ENCODE data around the gene HOXD10.

Gene HOXD10

DNA sequence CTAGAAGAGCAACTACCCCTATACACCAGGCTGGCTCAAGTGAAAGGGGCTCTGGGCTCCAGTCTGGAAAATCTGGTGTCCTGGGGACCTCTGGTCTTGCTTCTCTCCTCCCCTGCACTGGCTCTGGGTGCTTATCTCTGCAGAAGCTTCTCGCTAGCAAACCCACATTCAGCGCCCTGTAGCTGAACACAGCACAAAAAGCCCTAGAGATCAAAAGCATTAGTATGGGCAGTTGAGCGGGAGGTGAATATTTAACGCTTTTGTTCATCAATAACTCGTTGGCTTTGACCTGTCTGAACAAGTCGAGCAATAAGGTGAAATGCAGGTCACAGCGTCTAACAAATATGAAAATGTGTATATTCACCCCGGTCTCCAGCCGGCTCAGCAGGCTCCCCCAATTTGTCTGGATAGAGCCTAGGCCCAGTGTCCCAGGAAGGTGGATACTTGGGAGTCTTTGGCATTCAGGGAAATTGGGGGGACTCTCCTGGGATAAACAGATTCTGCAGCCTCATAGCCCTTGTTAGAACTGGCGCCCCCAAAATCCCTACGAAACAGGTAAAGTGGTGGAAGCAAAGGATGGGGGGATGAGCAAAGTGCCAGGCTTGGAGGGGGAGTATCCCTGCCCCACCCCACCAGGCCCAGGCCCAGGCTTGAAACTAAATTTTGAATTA lies 32.3 kb downstream of the HOXD10 start (continued):
- TF ChIP-seq, protein P1, sequence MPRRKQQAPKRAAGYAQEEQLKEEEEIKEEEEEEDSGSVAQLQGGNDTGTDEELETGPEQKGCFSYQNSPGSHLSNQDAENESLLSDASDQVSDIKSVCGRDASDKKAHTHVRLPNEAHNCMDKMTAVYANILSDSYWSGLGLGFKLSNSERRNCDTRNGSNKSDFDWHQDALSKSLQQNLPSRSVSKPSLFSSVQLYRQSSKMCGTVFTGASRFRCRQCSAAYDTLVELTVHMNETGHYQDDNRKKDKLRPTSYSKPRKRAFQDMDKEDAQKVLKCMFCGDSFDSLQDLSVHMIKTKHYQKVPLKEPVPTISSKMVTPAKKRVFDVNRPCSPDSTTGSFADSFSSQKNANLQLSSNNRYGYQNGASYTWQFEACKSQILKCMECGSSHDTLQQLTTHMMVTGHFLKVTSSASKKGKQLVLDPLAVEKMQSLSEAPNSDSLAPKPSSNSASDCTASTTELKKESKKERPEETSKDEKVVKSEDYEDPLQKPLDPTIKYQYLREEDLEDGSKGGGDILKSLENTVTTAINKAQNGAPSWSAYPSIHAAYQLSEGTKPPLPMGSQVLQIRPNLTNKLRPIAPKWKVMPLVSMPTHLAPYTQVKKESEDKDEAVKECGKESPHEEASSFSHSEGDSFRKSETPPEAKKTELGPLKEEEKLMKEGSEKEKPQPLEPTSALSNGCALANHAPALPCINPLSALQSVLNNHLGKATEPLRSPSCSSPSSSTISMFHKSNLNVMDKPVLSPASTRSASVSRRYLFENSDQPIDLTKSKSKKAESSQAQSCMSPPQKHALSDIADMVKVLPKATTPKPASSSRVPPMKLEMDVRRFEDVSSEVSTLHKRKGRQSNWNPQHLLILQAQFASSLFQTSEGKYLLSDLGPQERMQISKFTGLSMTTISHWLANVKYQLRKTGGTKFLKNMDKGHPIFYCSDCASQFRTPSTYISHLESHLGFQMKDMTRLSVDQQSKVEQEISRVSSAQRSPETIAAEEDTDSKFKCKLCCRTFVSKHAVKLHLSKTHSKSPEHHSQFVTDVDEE (CRISPR knock-in tag; IDR thresholded peaks at IDR 0.05): no peak

DNA sequence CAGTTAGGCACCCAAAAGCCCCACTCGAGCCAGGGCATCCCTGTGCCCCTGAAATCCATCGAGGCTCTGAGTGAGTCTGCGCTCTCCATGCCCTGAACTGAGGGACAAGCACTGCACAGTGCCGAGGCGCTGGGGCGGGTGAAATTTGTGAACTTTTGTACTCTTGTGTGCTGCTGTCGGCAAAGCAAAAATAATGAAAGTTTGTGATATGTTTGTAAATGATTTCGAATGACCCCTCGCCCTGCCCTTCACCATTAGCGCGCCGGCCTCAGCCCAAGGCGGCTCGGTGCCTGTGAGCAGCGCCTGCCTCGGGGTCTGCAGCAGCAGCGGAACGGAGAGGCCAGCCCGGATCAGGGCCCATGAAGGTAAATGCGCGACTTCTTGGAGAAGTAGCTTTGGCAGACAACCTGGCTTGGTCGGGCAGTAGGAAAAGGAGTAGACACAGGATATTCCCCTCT lies 32.9 kb downstream of the HOXD10 start:
- no peak for ATAC-seq

DNA sequence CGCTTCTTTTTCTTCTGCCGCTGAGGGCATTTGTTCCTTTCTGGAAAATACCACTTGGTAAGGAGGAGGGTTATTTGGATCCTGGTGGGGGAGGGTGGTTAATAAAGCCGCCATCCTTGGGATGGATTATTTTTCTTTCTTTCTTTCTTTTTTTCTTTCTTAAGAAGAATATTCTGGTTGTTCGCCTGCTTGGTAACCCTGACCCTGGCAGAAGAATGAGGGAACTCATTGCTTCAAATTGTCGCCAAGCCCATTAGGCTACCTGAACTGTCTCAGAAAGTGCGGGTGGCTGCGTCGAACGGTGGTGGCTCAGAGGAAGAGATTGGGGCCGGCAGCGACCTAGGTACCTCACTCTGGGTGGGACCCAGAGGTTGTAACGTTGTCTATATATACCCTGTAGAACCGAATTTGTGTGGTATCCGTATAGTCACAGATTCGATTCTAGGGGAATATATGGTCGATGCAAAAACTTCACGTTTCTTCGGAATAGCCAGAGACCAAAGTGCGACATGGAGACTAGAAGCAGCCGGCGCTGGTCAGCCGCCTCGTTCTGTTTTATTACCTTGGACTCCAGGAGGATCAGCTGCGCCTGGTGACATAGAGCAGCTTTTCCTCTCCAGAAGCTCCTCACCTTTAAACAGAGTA lies 33.5 kb downstream of the HOXD10 start:
- TF ChIP-seq GLIS3 (CRISPR knock-in tag; IDR thresholded peaks at IDR 0.05): no peak
- no peak for TF ChIP-seq ZFP30 (CRISPR knock-in tag; IDR thresholded peaks at IDR 0.05)
- TF ChIP-seq CSDC2 (CRISPR knock-in tag; IDR thresholded peaks at IDR 0.05): no peak
- no peak for TF ChIP-seq ESRRG (CRISPR knock-in tag; IDR thresholded peaks at IDR 0.05)
- TF ChIP-seq TOX (CRISPR knock-in tag; IDR thresholded peaks at IDR 0.05; ENCODE audit: borderline replicate concordance): no peak
- TF ChIP-seq BACH2 (CRISPR knock-in tag; IDR thresholded peaks at IDR 0.05; ENCODE audit: borderline replicate concordance): no peak
- no peak for TF ChIP-seq ZNF565 (CRISPR knock-in tag; conservative IDR thresholded peaks at IDR 0.05; ENCODE audit: low read depth)
- TF ChIP-seq, protein P2, sequence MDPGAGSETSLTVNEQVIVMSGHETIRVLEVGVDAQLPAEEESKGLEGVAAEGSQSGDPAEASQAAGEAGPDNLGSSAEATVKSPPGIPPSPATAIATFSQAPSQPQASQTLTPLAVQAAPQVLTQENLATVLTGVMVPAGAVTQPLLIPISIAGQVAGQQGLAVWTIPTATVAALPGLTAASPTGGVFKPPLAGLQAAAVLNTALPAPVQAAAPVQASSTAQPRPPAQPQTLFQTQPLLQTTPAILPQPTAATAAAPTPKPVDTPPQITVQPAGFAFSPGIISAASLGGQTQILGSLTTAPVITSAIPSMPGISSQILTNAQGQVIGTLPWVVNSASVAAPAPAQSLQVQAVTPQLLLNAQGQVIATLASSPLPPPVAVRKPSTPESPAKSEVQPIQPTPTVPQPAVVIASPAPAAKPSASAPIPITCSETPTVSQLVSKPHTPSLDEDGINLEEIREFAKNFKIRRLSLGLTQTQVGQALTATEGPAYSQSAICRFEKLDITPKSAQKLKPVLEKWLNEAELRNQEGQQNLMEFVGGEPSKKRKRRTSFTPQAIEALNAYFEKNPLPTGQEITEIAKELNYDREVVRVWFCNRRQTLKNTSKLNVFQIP (CRISPR knock-in tag; IDR thresholded peaks at IDR 0.05; ENCODE audit: borderline replicate concordance, low read depth): no peak
- no peak for TF ChIP-seq RARB (CRISPR knock-in tag; IDR thresholded peaks at IDR 0.05)
- no peak for TF ChIP-seq OSR1 (CRISPR knock-in tag; IDR thresholded peaks at IDR 0.05)
- no peak for TF ChIP-seq PPARA (CRISPR knock-in tag; IDR thresholded peaks at IDR 0.05; ENCODE audit: borderline replicate concordance)
- no peak for TF ChIP-seq ISL1 (CRISPR knock-in tag; IDR thresholded peaks at IDR 0.05)
- TF ChIP-seq ZFP3 (CRISPR knock-in tag; IDR thresholded peaks at IDR 0.05): no peak
- TF ChIP-seq SNAI2 (CRISPR knock-in tag; IDR thresholded peaks at IDR 0.05): no peak
- no peak for TF ChIP-seq ZC3H10 (CRISPR knock-in tag; IDR thresholded peaks at IDR 0.05)
- no peak for TF ChIP-seq ZNF70 (CRISPR knock-in tag; IDR thresholded peaks at IDR 0.05)
- TF ChIP-seq, protein P1 (CRISPR knock-in tag; IDR thresholded peaks at IDR 0.05): no peak
- TF ChIP-seq TCF4 (CRISPR knock-in tag; IDR thresholded peaks at IDR 0.05; ENCODE audit: borderline replicate concordance): no peak
- TF ChIP-seq ARNTL (CRISPR knock-in tag; IDR thresholded peaks at IDR 0.05; ENCODE audit: borderline replicate concordance, low read depth): no peak
- no peak for ATAC-seq

More for the DNA sequence above, 32.9 kb downstream of the HOXD10 start:
- TF ChIP-seq ZFP30 (CRISPR knock-in tag; IDR thresholded peaks at IDR 0.05): no peak
- no peak for TF ChIP-seq SNAI2 (CRISPR knock-in tag; IDR thresholded peaks at IDR 0.05)
- no peak for TF ChIP-seq CSDC2 (CRISPR knock-in tag; IDR thresholded peaks at IDR 0.05)
- TF ChIP-seq ZNF8 (CRISPR knock-in tag; IDR thresholded peaks at IDR 0.05): no peak
- TF ChIP-seq TOX (CRISPR knock-in tag; IDR thresholded peaks at IDR 0.05; ENCODE audit: borderline replicate concordance): no peak
- no peak for TF ChIP-seq ARNTL (CRISPR knock-in tag; IDR thresholded peaks at IDR 0.05; ENCODE audit: borderline replicate concordance, low read depth)
- TF ChIP-seq, protein P3, sequence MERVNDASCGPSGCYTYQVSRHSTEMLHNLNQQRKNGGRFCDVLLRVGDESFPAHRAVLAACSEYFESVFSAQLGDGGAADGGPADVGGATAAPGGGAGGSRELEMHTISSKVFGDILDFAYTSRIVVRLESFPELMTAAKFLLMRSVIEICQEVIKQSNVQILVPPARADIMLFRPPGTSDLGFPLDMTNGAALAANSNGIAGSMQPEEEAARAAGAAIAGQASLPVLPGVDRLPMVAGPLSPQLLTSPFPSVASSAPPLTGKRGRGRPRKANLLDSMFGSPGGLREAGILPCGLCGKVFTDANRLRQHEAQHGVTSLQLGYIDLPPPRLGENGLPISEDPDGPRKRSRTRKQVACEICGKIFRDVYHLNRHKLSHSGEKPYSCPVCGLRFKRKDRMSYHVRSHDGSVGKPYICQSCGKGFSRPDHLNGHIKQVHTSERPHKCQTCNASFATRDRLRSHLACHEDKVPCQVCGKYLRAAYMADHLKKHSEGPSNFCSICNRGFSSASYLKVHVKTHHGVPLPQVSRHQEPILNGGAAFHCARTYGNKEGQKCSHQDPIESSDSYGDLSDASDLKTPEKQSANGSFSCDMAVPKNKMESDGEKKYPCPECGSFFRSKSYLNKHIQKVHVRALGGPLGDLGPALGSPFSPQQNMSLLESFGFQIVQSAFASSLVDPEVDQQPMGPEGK (CRISPR knock-in tag; IDR thresholded peaks at IDR 0.05; ENCODE audit: borderline replicate concordance): no peak
